ENCODE results near the gene TNFSF9.

DNA sequence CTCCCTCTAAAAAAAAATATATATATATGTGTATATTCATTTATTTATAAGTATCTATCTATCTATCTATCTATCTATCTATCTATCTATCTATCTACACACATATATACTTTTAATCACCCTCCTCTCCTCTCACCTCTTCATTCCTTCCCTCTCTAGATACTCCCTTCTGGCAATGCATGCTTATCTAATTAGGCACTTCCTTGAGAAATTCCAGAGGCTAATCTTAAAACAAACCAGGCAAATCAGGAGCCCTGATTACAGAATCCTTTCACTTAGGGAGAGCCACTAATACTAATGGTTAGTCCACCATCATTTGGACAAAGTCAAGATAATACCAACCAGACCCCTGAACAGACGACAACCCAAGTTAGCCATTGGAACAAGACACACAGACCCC lies 42.5 kb downstream of the TNFSF9 start:
- TF ChIP-seq, protein P1, sequence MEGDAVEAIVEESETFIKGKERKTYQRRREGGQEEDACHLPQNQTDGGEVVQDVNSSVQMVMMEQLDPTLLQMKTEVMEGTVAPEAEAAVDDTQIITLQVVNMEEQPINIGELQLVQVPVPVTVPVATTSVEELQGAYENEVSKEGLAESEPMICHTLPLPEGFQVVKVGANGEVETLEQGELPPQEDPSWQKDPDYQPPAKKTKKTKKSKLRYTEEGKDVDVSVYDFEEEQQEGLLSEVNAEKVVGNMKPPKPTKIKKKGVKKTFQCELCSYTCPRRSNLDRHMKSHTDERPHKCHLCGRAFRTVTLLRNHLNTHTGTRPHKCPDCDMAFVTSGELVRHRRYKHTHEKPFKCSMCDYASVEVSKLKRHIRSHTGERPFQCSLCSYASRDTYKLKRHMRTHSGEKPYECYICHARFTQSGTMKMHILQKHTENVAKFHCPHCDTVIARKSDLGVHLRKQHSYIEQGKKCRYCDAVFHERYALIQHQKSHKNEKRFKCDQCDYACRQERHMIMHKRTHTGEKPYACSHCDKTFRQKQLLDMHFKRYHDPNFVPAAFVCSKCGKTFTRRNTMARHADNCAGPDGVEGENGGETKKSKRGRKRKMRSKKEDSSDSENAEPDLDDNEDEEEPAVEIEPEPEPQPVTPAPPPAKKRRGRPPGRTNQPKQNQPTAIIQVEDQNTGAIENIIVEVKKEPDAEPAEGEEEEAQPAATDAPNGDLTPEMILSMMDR (IDR thresholded peaks at IDR 0.05): no peak
- TF ChIP-seq EP300 (IDR thresholded peaks at IDR 0.05) (no peak), POLR2A (IDR thresholded peaks at IDR 0.05) (no peak), POLR2AphosphoS5 (IDR thresholded peaks at IDR 0.05) (no peak)
